Forelimb muscle (tissue), 1 donor: ENCODE results near the gene XKR7. TPM values are rescaled to one million over a fixed set of nuclear protein-coding genes. Genes with fewer than 3 reads are reported as not detected.
"Not testable (repeated sequence)": the region's sequence is repeated elsewhere in the genome, so short reads cannot be mapped to it uniquely, and the experiment has no call there.

ENCODE experiments used
- DNase-seq: peaks from one replicate; pipeline ENCODE4 v3.0.0-alpha.2; 2013; ENCODE audit warnings: low read depth
- polyA plus RNA-seq: library from polyadenylated mRNA; unstranded; fragments of 120-200 nt; gene quantifications from one replicate; pipeline ENCODE4 v1.2.1, GENCODE V29; 2013; ENCODE audit not compliant: insufficient read length

Gene XKR7
- polyA plus RNA-seq = 0.04 TPM

DNA sequence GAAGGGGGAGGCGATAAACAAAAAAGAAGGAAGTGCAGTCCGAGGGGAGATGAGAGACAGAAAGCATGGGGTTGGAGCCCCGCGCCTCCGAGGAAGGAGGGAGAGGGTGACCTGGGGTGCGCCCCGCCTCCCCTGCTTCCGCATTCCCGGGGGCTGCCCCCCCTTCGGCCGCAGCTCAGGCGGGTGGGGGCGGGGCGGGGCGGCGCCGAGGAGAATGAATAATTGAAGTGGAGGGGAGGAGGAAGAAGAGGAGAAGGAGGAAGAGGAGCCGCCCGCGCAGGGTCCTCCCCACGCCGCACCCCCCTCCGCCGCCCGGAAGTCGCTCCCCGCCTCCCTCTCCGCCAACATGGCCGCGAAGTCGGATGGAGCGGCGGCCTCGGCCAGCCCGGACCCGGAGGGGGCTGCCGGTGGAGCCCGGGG lies at the start of gene XKR7:
Gene XKR7, plus strand, starts transcription at position 322 of the 420 bp plus-strand sequence. Its CDS starts 25 bp downstream, at position 347.
- no peak for DNase-seq

- DNase-seq = no peak
Observed at GRCh38 chr20:31918466-31919105, 49.4 kb upstream of the XKR7 start.

GRCh38 chr20:31919410-31920155 lies 48.4 kb upstream of the XKR7 start:
- DNase-seq = no peak

GRCh38 chr20:31920275-31920855 lies 47.6 kb upstream of the XKR7 start:
- no peak for DNase-seq

DNA sequence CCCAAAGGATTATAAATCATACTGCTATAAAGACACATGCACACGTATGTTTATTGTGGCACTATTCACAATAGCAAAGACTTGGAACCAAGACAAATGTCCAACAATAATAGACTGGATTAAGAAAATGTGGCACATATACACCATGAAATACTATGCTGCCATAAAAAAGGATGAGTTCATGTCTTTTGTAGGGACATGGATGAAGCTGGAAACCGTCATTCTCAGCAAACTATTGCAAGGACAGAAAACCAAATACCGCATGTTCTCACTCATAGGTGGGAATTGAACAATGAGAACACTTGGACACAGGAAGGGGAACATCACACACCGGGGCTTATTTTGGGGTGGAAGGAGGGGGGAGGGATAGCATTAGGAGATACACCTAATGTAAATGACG lies 46.5 kb upstream of the XKR7 start:
- not testable (repeated sequence) for DNase-seq

- no peak for DNase-seq
Observed at GRCh38 chr20:31922181-31922580, 45.8 kb upstream of the XKR7 start.

GRCh38 chr20:31922588-31922987 lies 45.4 kb upstream of the XKR7 start:
- DNase-seq = no peak

- no peak for DNase-seq
Observed at GRCh38 chr20:31923388-31924331, 44.3 kb upstream of the XKR7 start.

DNA sequence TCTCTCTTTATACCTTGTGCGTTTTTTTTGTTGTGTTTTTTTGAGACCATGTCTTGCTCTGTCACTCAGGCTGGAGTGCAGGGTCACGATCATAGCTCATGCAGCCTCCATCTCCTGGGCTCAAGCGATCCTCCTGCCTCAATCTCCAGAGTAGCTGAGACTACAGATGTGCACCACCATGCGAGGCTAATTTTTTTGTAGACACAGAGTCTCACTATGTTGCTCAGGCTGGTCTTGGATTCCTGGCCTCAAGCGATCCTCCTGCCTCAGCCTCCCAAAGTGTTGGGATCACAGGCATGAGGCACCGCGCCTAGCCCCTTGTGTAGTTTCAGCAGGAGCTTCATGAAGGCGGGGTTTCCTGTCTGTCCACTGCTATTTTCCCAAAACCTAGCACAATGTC lies 43.4 kb upstream of the XKR7 start:
- DNase-seq = no peak

DNA sequence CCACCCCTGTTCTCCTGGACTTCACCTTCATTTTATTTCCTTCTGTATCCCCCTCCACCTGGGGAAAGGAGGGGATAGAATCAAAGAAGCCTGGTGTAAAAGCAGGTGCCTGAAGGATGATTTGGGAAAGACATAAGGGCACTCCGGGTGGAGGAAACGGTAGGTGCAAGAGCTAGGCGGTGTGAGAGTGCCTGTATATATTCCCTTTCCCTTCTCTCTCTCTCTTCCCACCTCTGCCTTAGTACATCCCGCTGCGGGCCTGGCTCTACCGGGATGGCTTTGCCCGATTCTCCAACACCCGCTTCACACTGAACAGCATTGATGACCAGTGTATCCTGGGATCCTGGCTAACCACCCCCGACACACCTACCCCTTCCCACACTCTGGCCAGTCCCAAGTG lies 42.3 kb upstream of the XKR7 start:
- no peak for DNase-seq

DNA sequence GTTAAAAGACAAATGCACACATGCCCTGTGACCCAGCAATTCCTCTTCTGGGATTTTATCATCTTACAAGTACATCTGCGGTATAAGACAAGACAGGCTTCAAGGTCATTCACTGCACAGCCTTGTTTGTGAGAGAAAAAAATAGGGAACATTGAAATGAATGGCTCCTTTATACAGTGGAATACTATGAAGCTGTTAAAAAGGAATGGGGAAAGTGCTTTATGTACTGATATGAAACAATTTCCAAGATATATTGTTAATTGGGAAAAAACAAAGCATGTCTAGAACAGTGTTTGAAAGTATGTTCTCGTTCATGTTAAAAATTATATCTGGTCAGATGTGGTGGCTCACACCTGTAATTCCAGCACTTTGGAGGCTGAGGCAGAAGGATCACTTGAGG lies 41.5 kb upstream of the XKR7 start:
- no peak for DNase-seq

GRCh38 chr20:31927627-31928159 lies 40.3 kb upstream of the XKR7 start:
- DNase-seq = no peak

GRCh38 chr20:31929631-31930030 lies 38.3 kb upstream of the XKR7 start:
- not testable (repeated sequence) for DNase-seq

DNA sequence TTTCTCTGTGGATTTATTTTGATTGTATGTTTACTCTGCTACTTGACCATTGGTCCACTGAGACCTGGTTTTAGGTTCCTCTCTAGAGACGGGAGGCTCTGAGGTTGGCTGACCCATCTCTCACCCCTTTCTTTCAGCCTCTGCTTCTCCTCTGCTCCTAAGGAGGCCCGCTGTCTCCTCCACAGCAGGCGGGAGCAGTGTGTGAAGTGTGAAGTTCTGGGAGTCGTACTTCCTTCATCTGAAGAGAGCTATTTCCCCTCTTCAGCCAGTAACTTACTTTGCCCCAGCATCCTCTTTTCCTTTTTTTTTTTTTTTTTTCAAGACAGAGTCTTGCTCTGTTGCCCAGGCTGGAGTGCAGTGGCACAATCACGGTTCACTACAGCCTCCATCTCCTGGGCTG lies 37.2 kb upstream of the XKR7 start:
- DNase-seq = no peak

GRCh38 chr20:31933698-31934097 lies 34.3 kb upstream of the XKR7 start:
- no peak for DNase-seq

- no peak for DNase-seq
Observed at GRCh38 chr20:31934491-31934890, 33.5 kb upstream of the XKR7 start.

- DNase-seq = no peak
Observed at GRCh38 chr20:31934968-31935764, 32.8 kb upstream of the XKR7 start.

DNA sequence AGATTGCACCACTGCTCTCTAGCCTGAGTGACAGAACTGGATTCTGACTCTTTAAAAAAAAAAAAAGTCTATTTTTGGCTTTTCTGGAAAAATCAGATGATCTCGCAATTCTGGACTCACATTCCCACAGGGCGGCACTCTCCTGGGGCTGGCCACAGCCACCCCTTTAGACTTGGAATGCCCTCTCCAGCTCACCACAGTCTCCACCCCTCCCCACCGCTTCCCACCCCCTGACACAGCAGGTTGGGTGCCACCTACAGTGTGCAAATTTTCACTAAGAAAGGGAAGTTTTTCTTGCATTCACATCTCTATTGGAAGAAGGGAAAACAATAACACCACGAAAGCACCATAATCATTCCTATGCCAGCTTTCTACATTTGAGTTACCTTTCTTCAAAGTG lies 31.5 kb upstream of the XKR7 start:
- DNase-seq = no peak

DNA sequence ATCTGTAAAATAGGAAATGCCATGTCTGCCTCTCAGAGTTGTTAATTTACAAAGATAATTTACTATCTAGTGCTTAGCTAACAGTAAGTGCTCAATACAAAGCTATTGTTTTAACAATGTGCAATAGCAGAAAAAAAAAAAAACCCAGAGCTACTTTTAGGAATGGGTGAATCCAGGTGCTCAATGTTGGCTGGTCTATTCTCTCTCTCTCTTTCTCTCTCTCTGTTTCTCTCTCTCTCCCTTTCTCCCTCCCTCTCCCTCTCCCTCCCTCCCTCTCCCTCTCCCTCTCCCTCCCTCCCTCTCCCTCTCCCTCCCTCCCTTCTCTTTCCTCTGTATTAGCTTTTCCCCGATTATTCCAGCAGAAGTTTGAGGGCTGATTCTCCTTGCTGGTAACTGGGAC lies 30.1 kb upstream of the XKR7 start:
- no peak for DNase-seq

GRCh38 chr20:31939661-31940060 lies 28.3 kb upstream of the XKR7 start:
- DNase-seq = no peak

- DNase-seq = no peak
Observed at GRCh38 chr20:31943052-31943471, 24.9 kb upstream of the XKR7 start.
